ENCODE measurements around the gene CKS2.

GRCh38 chr9:89278551-89278950, 32.4 kb upstream of the CKS2 start:
- TF ChIP-seq PAX5 (IDR thresholded peaks at IDR 0.05; ENCODE audit: insufficient read depth, low read length, severe bottlenecking) (no peak), POLR2A (IDR thresholded peaks at IDR 0.05; ENCODE audit: low read depth, low read length) (no peak), POU2F2 (IDR thresholded peaks at IDR 0.05; ENCODE audit: low read depth, low read length) (no peak), TAF1 (IDR thresholded peaks at IDR 0.05; ENCODE audit: low read depth, low read length) (no peak), SPI1 (IDR thresholded peaks at IDR 0.05; ENCODE audit: low read depth, low read length) (no peak)
